Cardiac muscle cell (in vitro differentiated cells and primary cell): Measurements from ENCODE around the gene NFATC1. TPM values are rescaled to one million over a fixed set of nuclear protein-coding genes. Genes with fewer than 3 reads are reported as not detected.

Experiments used
- DNase-seq, 2 donors: peaks; one replicate each; pipeline versions ENCODE4 v3.0.0 to v3.0.0-alpha.2; 2010 to 2017; ENCODE audit warnings: low read depth in 1 of 2, low spot score in 1 of 2
- H3K27ac ChIP-seq: fragments of 200-600 bp; sonication (generic); 2 replicates; pipeline ENCODE4 v1.5.1; 2016
- H3K27me3 ChIP-seq: fragments of 200-600 bp; sonication (generic); 2 replicates; pipeline ENCODE4 v1.6.0; 2016; ENCODE audit warnings: control low read depth
- H3K36me3 ChIP-seq: fragments of 200-600 bp; sonication (generic); 2 replicates; pipeline ENCODE4 v1.5.1; 2016; ENCODE audit warnings: control low read depth
- H3K4me1 ChIP-seq: fragments of 200-600 bp; sonication (generic); 2 replicates; pipeline ENCODE4 v1.8.1; 2017; ENCODE audit warnings: low read depth, mild to moderate bottlenecking, mixed run types
- H3K4me3 ChIP-seq: fragments of 200-600 bp; sonication (generic); 2 replicates; pipeline ENCODE4 v1.5.1; 2016; ENCODE audit warnings: mild to moderate bottlenecking
- H3K9me3 ChIP-seq: fragments of 200-600 bp; sonication (generic); 2 replicates; pipeline ENCODE4 v1.5.1; 2017; ENCODE audit warnings: low read depth, mild to moderate bottlenecking, control low read depth
- CTCF ChIP-seq: IDR thresholded peaks from 2 replicates; pipeline ENCODE4 v1.5.1; 2012; ENCODE audit warnings: low read depth, mild to moderate bottlenecking, low read length
- polyA plus RNA-seq: library from polyadenylated mRNA; unstranded; fragments of >200 nt; fragmentation: Nextera tagmentation; extraction: Ambion mirVana; gene quantifications from 2 replicates; pipeline ENCODE4 v1.2.1, GENCODE V29; 2016
- total RNA-seq: library from RNA; depleted of rRNA; stranded (reverse); fragments of >200 nt; gene quantifications from 2 replicates; pipeline ENCODE4 v1.2.3, GENCODE V29; 2016

The NFATC1 gene
- total and polyA plus RNA-seq, 2 experiments from 2014 or later = 10.8 to 11.7 TPM

DNA sequence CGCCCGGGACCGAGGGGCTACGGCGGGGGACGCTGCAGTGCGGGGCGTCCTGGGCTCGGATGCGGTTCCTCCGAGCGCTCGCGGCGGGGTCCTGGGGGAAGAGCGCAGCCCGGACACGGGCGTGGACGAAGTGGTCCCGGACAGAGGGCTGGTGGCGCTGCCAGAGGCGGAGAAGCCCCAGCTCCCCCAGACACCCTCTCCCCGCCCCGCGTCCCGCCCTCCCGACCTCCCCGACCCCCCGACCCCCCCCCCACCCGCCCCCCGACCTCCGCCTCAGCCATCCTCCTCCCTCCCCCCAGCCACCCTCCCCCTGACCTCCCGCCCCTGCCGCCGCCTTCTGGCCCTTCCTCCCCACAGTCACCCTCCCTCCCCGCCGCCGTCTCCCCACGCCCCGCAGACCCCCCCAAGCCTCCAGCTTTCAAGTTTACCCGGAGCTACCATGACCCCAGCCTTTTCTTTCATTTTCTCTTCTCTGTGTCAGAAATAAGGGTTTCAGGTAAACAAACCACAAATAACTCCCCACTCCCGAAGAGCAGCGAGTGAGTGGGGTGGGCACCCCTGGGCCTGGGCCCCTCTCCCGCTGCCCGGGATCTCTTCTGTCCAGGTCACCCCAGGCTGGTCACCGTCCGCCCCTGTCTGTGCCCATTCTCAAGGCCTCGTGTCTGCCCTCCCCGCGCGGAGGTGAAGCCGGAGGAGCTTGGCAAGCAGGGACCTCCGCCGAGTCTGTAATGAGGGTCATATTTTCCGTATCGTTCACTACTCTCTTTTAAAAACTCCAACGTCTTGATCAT lies 5.1 kb downstream of the NFATC1 start:
- TF ChIP-seq CTCF = no peak
- no peaks in the 10 kb centered on the region for H3K36me3 ChIP-seq

GRCh38 chr18:79401494-79402208 lies 5.9 kb downstream of the NFATC1 start:
- no peak overlapping the region for H3K27ac ChIP-seq
- H3K9me3 ChIP-seq = no peaks in the 10 kb centered on the region
- no peak for TF ChIP-seq CTCF
- H3K4me1 ChIP-seq = peaks cover 3% of the 10 kb centered on the region
- peaks cover 32% of the 10 kb centered on the region for H3K27me3 ChIP-seq
- no peaks in the 10 kb centered on the region for H3K36me3 ChIP-seq
- no peak for DNase-seq
- no peak overlapping the region for H3K4me3 ChIP-seq

More for the DNA sequence above, 5.1 kb downstream of the NFATC1 start:
- H3K9me3 ChIP-seq = no peaks in the 10 kb centered on the region
- H3K27me3 ChIP-seq = peaks cover 41% of the 10 kb centered on the region
- H3K4me3 ChIP-seq = peak overlapping the region; percentile 98
- peak in 1 of 2 donors; percentile 34 for DNase-seq
- H3K27ac ChIP-seq = no peak overlapping the region
- peaks cover 3% of the 10 kb centered on the region for H3K4me1 ChIP-seq

DNA sequence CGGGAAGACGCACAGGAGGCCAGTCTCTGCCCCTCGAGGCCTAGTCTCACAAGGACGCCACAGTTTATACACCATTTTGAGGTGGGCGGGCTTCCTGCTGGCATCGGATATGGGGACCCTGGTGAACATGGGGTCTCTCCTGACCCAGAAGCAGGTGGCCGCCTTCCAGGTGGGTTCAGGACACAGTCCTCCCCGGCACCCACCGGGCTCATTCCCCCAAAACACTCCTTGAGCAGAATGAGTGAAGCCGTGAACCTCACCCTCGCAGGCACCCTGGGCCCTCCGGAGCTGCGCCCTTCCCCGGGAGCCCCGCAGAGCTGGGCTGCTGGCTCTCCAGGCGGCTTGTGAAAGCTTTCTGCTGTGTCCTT lies 6.5 kb downstream of the NFATC1 start:
- Histone ChIP-seq H3K4me1 (peaks cover 3% of the 10 kb centered on the region), H3K9me3 (no peaks in the 10 kb centered on the region), H3K4me3 (no peak overlapping the region), H3K27me3 (peaks cover 27% of the 10 kb centered on the region), H3K36me3 (no peaks in the 10 kb centered on the region), H3K27ac (no peak overlapping the region)
- TF ChIP-seq CTCF = no peak
- no peak for DNase-seq

- no peak overlapping the region for H3K4me3 ChIP-seq
- no peaks in the 10 kb centered on the region for H3K36me3 ChIP-seq
- no peak for TF ChIP-seq CTCF
- H3K9me3 ChIP-seq = no peaks in the 10 kb centered on the region
- H3K27ac ChIP-seq = no peak overlapping the region
- peak in 1 of 2 donors; percentile 36 for DNase-seq
- H3K27me3 ChIP-seq = peaks cover 17% of the 10 kb centered on the region
- H3K4me1 ChIP-seq = peaks cover 3% of the 10 kb centered on the region
Measured at GRCh38 chr18:79402977-79403722, 7.4 kb downstream of the NFATC1 start.

GRCh38 chr18:79403723-79404566 lies 8.2 kb downstream of the NFATC1 start:
- peaks cover 3% of the 10 kb centered on the region for H3K4me1 ChIP-seq
- H3K27ac ChIP-seq = no peak overlapping the region
- peaks cover 9% of the 10 kb centered on the region for H3K27me3 ChIP-seq
- H3K9me3 ChIP-seq = no peaks in the 10 kb centered on the region
- H3K4me3 ChIP-seq = no peak overlapping the region
- H3K36me3 ChIP-seq = no peaks in the 10 kb centered on the region
- TF ChIP-seq CTCF = no peak
- no peak for DNase-seq
